ENCODE measurements around the gene CD79A. TPM values are rescaled to one million over a fixed set of nuclear protein-coding genes. Genes with fewer than 3 reads are reported as not detected.
A peak's percentile ranks its signal among the peaks of the same experiment; 100 is the strongest.

CD79A gene
- total RNA-seq, 1 donor from 2014 or later: 0.36 TPM

DNA sequence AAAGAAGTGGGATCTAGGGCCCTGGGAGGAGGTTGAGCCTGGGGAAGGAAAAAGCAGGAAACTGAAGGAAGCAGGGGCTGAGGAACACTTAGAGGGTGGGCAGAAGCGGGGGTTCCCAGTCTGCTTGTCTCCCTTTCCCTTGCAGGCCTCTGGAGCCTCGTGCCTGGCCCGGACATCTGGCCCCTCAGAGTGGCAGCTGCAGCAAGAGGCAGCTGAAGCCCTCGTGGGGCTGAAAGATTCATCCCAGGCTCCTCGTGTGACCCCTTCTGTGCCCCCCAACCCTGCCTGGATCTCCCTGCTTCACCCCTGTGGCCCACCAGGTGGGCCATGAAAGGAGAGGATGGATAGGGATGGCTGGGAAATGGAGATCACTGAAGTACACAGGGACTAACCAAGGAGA lies 26.7 kb upstream of the CD79A start:
- Mint-ChIP-seq H3K9me3 (ENCODE audit: low read depth) (no peaks in the 10 kb centered on the region), H3K4me1 (ENCODE audit: low read depth) (no peaks in the 10 kb centered on the region), H3K27me3 (peaks cover 58% of the 10 kb centered on the region), H3K27ac (no peak overlapping the region), H3K36me3 (ENCODE audit: insufficient read depth) (no peaks in the 10 kb centered on the region), H3K4me3 (ENCODE audit: low read depth) (no peak overlapping the region)
- TF ChIP-seq, protein P1, sequence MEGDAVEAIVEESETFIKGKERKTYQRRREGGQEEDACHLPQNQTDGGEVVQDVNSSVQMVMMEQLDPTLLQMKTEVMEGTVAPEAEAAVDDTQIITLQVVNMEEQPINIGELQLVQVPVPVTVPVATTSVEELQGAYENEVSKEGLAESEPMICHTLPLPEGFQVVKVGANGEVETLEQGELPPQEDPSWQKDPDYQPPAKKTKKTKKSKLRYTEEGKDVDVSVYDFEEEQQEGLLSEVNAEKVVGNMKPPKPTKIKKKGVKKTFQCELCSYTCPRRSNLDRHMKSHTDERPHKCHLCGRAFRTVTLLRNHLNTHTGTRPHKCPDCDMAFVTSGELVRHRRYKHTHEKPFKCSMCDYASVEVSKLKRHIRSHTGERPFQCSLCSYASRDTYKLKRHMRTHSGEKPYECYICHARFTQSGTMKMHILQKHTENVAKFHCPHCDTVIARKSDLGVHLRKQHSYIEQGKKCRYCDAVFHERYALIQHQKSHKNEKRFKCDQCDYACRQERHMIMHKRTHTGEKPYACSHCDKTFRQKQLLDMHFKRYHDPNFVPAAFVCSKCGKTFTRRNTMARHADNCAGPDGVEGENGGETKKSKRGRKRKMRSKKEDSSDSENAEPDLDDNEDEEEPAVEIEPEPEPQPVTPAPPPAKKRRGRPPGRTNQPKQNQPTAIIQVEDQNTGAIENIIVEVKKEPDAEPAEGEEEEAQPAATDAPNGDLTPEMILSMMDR (IDR thresholded peaks at IDR 0.05; ENCODE audit: unreplicated experiment): no peak
- no peak for DNase-seq (ENCODE audit: low spot score, unreplicated experiment)

DNA sequence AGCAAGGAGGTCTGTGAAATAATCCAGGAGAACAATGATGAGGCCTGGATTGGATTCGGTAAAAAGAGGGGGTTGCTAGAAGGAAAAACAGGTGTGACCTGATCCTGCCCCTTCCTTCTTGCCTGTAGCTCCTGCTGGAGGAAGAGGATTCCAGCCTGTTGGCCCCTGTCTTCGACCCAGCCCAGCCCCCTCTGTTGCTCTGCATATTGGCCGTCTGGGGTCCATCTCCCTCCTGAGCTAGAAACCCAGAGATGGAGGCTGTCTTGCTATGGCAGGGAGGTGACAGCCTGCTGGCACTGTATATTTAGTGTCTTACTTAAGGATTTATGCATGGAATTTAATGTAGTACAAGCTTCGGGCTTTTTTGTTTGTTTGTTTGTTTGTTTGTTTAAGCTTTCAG lies 25.6 kb upstream of the CD79A start:
- H3K9me3 Mint-ChIP-seq (ENCODE audit: low read depth): no peaks in the 10 kb centered on the region
- TF ChIP-seq, protein P1 (IDR thresholded peaks at IDR 0.05; ENCODE audit: unreplicated experiment): no peak
- no peaks in the 10 kb centered on the region for H3K4me1 Mint-ChIP-seq (ENCODE audit: low read depth)
- no peak overlapping the region for H3K4me3 Mint-ChIP-seq (ENCODE audit: low read depth)
- H3K27me3 Mint-ChIP-seq: peaks cover 59% of the 10 kb centered on the region
- H3K36me3 Mint-ChIP-seq (ENCODE audit: insufficient read depth): no peaks in the 10 kb centered on the region
- H3K27ac Mint-ChIP-seq: no peak overlapping the region
- no peak for DNase-seq (ENCODE audit: low spot score, unreplicated experiment)

DNA sequence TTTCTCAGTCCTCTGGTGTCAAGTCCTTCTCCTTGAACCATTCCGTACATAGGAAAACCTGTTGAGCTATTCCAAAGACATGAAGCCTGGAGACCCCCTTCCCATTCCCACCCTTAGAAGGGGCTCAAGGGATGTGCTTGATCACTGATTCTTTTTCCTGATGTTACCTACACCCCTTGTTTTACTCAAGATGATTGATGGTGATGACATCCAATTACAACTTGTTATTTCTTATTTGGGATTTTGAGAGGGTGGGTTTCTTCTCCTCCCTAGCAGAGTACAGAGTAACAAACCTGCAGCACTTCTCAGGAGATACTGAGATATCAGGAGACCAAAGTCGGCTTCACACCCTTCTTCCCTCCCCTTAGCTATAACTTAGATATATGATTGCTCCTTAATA lies 23.7 kb upstream of the CD79A start:
- TF ChIP-seq, protein P1 (IDR thresholded peaks at IDR 0.05; ENCODE audit: unreplicated experiment): no peak
- no peak for DNase-seq (ENCODE audit: low spot score, unreplicated experiment)
- no peak overlapping the region for H3K4me3 Mint-ChIP-seq (ENCODE audit: low read depth)
- H3K36me3 Mint-ChIP-seq (ENCODE audit: insufficient read depth): no peaks in the 10 kb centered on the region
- no peaks in the 10 kb centered on the region for H3K9me3 Mint-ChIP-seq (ENCODE audit: low read depth)
- no peaks in the 10 kb centered on the region for H3K4me1 Mint-ChIP-seq (ENCODE audit: low read depth)
- no peak overlapping the region for H3K27ac Mint-ChIP-seq
- H3K27me3 Mint-ChIP-seq: peaks cover 63% of the 10 kb centered on the region

DNA sequence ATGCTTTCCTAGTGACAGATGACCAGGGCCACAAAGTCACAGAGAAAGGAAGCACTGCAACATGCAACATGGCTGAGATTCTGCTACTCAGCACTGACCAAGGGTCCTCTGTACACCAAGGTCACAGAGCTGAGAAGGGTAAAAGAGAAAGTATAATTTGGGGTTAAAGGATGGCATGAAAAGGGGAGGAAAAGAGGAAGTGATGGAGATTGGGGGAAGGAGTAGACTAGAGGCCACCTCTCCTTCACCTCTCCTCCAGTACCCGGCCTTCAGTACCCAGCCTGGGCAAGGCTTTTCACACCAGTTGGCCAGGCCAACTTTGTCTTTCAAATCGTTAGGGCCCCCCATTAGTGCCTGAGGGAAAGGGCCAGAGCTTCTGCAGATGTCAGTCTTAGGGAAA lies 23.3 kb upstream of the CD79A start:
- Mint-ChIP-seq H3K27ac (no peak overlapping the region), H3K4me3 (ENCODE audit: low read depth) (no peak overlapping the region), H3K36me3 (ENCODE audit: insufficient read depth) (no peaks in the 10 kb centered on the region), H3K27me3 (peaks cover 61% of the 10 kb centered on the region), H3K9me3 (ENCODE audit: low read depth) (no peaks in the 10 kb centered on the region), H3K4me1 (ENCODE audit: low read depth) (no peaks in the 10 kb centered on the region)
- TF ChIP-seq, protein P1 (IDR thresholded peaks at IDR 0.05; ENCODE audit: unreplicated experiment): no peak
- no peak for DNase-seq (ENCODE audit: low spot score, unreplicated experiment)

DNA sequence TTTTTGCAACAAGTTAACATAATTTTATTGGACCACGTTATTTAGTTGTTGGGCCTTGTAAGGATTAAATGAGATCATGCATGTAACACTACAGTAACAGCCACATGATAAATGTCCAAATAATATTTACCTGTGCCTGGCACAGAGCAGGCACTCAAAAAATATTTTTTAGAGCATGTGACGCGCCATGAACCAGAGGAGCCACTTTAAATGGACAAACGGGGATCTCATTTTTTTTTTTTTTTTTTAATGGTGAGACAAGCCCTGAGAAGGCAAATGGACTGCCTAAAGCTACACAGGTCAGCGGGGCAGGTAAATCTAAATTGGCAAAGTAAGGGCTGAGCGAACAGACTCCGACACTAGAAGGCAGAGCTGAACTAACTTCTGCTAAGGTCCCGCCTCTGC lies 17.9 kb upstream of the CD79A start:
- H3K4me3 Mint-ChIP-seq (ENCODE audit: low read depth): peak overlapping the region; percentile 87

More for the DNA sequence above, 17.9 kb upstream of the CD79A start:
- TF ChIP-seq, protein P1 (IDR thresholded peaks at IDR 0.05; ENCODE audit: unreplicated experiment): no peak
- peaks cover 25% of the 10 kb centered on the region for H3K36me3 Mint-ChIP-seq (ENCODE audit: insufficient read depth)
- H3K27ac Mint-ChIP-seq: peak overlapping the region; percentile 99
- no peaks in the 10 kb centered on the region for H3K9me3 Mint-ChIP-seq (ENCODE audit: low read depth)
- DNase-seq (ENCODE audit: low spot score, unreplicated experiment): no peak
- peaks cover 22% of the 10 kb centered on the region for H3K27me3 Mint-ChIP-seq
- H3K4me1 Mint-ChIP-seq (ENCODE audit: low read depth): peaks cover 29% of the 10 kb centered on the region

Data from progenitor cell of endocrine pancreas (in vitro differentiated cells).